BLaER1 treated with 17β-estradiol and CSF1 and Interleukin-3, amounts not matched to agents 10 nM and 100 nM (cell line): ENCODE data around the gene RPS19.

Experiments used
- H3K27ac ChIP-seq, 11 experiments: shearing (Covaris generic); formaldehyde crosslinking; 2 replicates each; pipeline ENCODE4 v1.8.1; 2022
- H3K27me3 ChIP-seq, 11 experiments: shearing (Covaris generic); formaldehyde crosslinking; 2 replicates each; pipeline ENCODE4 v1.8.1; 2022
- H3K36me3 ChIP-seq, 11 experiments: shearing (Covaris generic); formaldehyde crosslinking; 2 replicates each; pipeline ENCODE4 v1.8.1; 2022
- H3K4me1 ChIP-seq, 10 experiments: shearing (Covaris generic); formaldehyde crosslinking; 2 replicates each; pipeline ENCODE4 v1.8.1; 2022
- H3K4me2 ChIP-seq, 11 experiments: shearing (Covaris generic); formaldehyde crosslinking; 2 replicates each; pipeline ENCODE4 v1.8.1; 2022
- H3K4me3 ChIP-seq, 10 experiments: shearing (Covaris generic); formaldehyde crosslinking; 2 replicates each; pipeline ENCODE4 v1.8.1; 2022
- H3K9ac ChIP-seq, 11 experiments: shearing (Covaris generic); formaldehyde crosslinking; 2 replicates each; pipeline ENCODE4 v1.8.1; 2022
- H3K9me3 ChIP-seq, 11 experiments: shearing (Covaris generic); formaldehyde crosslinking; replicated peaks in 1 of 11; 2 replicates each; pipeline ENCODE4 v1.8.1; 2022
- H4K20me1 ChIP-seq, 11 experiments: shearing (Covaris generic); formaldehyde crosslinking; 2 replicates each; pipeline ENCODE4 v1.8.1; 2022
- Cebpa-rat ChIP-seq, 11 experiments: shearing (Covaris generic); IDR thresholded peaks; 2 replicates each; pipeline ENCODE4 v1.8.1; 2022

The RPS19 gene

DNA sequence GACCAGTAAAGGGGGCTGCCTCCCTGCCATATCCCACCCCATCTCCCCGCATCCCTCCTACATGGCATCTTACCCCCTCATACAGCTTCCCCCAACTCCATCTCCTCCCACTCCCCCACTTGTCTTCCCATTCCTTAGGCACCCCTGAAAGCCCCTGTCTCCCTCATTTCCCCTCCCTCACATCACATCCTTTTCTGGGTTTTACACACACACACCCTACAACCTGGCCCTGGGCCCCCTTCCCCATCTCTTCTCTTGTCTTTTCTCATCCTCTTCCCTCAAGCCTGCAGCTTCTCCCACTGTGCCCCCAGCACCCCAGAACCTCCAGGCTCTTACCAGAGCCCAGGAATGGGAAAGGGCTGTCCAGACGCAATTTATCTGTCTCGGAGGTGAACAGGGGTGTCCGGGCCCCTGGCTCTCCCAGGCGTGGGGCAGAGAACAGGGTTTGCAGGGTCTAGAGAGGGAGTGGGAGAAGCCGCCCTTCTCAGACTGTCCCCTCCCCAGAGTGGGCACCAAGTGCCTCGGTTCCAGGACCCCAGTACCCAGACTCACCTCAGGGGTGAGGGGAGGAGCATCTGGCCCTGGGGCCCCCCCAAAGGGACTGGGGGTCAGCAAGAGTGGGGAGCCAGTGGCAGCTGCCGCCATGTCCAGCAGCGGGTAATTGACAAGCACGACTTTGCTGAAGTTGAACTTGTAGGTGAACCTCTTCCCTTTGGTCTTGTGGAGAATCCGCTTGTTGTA lies 48.8 kb downstream of the RPS19 start:
- H3K4me1 ChIP-seq, result peaks cover 0 to 18% (median 15%) of the 10 kb centered on the region in 10 experiments; a peak in 16 of 20 replicates
- no peak overlapping the region for H3K27ac ChIP-seq
- H3K4me3 ChIP-seq, result no peak overlapping the region
- peaks cover 35 to 45% (median 40%) of the 10 kb centered on the region in 11 experiments for H3K27me3 ChIP-seq
- no peaks in the 10 kb centered on the region for H3K9me3 ChIP-seq
- H3K9ac ChIP-seq, result no peak overlapping the region
- peaks cover 36 to 50% (median 42%) of the 10 kb centered on the region in 11 experiments for H3K36me3 ChIP-seq
- H4K20me1 ChIP-seq, result peaks cover 51 to 97% (median 85%) of the 10 kb centered on the region in 11 experiments
- H3K4me2 ChIP-seq, result no peak overlapping the region
- TF ChIP-seq Cebpa-rat (IDR thresholded peaks at IDR 0.05), result no peak

DNA sequence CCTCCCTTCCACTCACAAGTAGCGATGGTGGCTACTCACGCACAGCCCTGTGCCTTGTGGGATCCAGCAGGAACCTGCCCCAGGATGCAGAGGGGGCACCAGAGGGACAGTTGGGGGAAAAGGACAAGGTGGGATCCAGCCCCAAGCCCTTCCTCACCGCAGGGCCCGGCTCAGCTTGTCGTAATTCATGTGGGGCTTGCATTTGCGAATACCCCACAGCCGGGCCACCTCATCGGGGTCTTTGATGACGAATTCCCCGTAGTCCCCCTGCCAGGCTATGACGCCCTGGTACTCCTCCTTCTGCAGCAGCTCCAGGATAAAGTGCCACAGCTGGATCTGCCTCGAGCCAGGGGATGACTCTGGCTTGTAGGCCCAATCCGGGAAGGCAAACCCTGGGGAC lies 49.7 kb downstream of the RPS19 start:
- H3K4me3 ChIP-seq, result no peak overlapping the region
- peaks cover 27 to 42% (median 34%) of the 10 kb centered on the region in 11 experiments for H3K36me3 ChIP-seq
- H4K20me1 ChIP-seq, result peaks cover 54 to 95% (median 83%) of the 10 kb centered on the region in 11 experiments
- H3K4me1 ChIP-seq, result peaks cover 0 to 18% (median 15%) of the 10 kb centered on the region in 10 experiments; a peak in 16 of 20 replicates
- no peak for TF ChIP-seq Cebpa-rat (IDR thresholded peaks at IDR 0.05)
- H3K27me3 ChIP-seq, result peaks cover 43 to 53% (median 48%) of the 10 kb centered on the region in 11 experiments
- H3K9me3 ChIP-seq, result no peaks in the 10 kb centered on the region
- H3K4me2 ChIP-seq, result no peak overlapping the region
- no peak overlapping the region for H3K27ac ChIP-seq
- no peak overlapping the region for H3K9ac ChIP-seq

DNA sequence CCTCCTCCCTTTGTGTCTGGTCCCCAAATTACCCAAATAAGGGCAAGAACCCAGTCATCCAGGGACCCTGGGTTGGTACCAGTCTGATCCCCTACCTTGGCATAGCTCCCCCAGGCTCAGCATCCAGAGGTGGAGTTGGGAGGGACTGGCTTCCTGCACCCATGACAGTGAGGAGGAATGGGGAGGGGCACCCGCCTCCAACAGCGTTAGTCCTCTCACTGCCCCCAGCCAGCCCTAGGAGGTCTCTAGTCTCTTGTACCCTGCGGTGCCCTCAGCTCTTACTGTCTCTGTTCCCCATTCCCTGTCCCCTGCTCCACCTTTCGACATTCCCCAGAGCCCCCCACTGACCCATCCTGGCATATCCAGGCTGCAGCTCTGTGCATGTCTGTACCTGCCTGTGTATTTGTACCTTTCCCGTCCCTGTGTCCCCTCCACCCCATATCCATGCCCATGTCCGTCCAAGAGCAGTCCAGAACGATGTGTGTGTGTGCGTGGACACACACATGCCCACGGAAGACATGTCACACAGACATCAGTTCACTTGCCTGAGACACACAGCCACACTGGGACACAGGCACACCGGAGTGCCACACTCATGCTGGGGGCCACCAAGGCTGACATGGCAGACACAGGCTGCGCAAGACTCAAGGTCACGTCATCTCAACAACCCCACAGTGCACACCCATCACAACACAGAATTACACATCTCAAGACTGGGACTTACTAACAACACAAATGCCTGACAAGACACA lies 50.4 kb downstream of the RPS19 start:
- H3K36me3 ChIP-seq, result peaks cover 20 to 35% (median 27%) of the 10 kb centered on the region in 11 experiments
- H3K4me2 ChIP-seq, result no peak overlapping the region
- H3K9me3 ChIP-seq, result no peaks in the 10 kb centered on the region
- peaks cover 58 to 91% (median 76%) of the 10 kb centered on the region in 11 experiments; a peak in 21 of 22 replicates for H4K20me1 ChIP-seq
- no peak overlapping the region for H3K9ac ChIP-seq
- H3K4me3 ChIP-seq, result no peak overlapping the region
- peaks cover 50 to 60% (median 55%) of the 10 kb centered on the region in 11 experiments for H3K27me3 ChIP-seq
- TF ChIP-seq Cebpa-rat (IDR thresholded peaks at IDR 0.05), result no peak
- peaks cover 4 to 22% (median 19%) of the 10 kb centered on the region in 10 experiments for H3K4me1 ChIP-seq
- no peak overlapping the region for H3K27ac ChIP-seq

DNA sequence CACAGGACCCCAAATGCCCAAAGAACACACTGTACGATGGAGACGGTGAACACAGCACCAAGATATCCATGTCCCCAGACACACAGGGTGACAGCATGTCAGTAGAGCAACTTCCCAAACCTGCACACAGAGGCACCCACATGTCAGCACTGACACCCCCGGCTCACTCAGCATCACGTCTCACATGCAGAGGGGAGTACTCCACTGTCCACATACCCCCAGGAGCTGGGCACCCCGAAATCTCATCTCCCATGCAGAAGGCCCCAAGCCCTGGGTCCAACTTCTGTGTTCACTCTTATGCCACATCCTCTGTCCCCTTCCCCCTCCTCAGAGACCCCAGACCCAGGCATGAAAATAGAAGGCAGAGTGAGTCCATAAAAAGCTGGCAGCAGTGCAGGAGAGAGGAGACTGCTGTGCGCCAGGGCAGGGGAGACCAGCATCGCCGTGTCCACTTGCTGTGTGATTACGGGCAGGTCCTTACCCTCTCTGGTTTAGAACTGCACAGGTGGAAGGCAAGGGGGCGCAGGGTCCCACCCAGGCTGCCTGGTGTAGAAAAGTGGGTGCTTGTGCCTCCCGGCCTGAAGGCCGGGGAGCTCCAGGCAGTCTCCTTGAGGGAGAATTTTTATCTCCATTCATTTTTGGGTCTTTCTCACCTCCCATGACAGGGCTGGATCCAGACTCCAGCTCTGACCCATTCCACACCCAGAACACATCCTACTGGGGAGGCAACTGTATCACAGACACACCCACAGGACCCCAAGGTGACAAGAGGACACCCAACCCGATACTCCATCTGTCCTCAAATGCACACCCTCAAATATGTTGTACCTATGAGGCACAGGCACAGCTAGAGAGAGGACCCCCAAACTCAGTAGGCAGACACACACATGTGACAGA lies 51.2 kb downstream of the RPS19 start:
- Histone ChIP-seq H3K9me3 (no peaks in the 10 kb centered on the region), H3K9ac (no peak overlapping the region), H3K27ac (no peak overlapping the region), H3K4me3 (no peak overlapping the region), H3K27me3 (peaks cover 58 to 68% (median 63%) of the 10 kb centered on the region in 11 experiments), H3K4me1 (peaks cover 6 to 24% (median 22%) of the 10 kb centered on the region in 10 experiments), H4K20me1 (peaks cover 52 to 86% (median 69%) of the 10 kb centered on the region in 11 experiments; a peak in 21 of 22 replicates), H3K36me3 (peaks cover 12 to 27% (median 19%) of the 10 kb centered on the region in 11 experiments), H3K4me2 (peak overlapping the region in 8 of 11 experiments; percentile 4 to 64 (median 56); a peak in 15 of 22 replicates)
- TF ChIP-seq Cebpa-rat (IDR thresholded peaks at IDR 0.05), result no peak

DNA sequence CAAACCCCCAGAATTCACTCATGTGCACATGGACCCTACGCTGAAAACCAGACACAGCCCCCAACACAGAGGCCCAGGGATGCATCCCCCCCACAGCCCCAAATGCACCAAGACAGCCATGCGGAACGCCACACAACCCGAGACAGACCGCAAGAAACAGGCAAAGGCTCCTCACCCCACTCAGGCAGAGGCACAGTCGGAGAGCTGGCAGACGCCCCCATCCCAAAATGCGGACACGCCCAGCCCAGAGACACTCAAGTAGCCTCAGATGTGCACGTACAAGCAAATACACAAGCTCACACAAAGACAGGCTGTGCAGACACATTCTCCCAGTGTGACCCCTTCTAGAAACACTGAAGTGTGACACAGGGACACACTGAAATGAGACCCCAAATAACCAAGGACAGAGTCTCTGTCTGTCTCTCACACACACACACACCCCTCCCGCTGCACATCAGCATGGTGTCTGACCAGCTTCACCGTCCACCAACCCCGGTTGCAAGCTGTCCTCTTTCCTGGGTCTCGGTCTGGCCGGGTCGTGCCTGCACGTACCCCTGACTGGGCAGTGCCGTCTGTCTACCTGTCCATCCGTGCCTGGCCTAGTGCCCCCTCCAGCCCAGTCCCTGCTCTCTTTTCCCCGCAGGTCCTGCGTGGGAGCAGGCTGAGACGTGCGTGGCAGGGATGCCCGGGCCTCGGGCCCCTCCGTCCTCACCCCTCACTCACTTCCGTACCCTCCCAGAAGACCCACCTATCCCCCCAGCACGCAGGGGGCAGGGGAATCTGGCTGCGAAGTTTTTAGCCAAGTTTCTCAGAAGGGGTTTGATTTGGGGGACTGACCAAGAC lies 52.1 kb downstream of the RPS19 start:
- peaks cover 67 to 77% (median 72%) of the 10 kb centered on the region in 11 experiments for H3K27me3 ChIP-seq
- peak overlapping the region in 8 of 11 experiments; percentile 4 to 64 (median 56); a peak in 15 of 22 replicates for H3K4me2 ChIP-seq
- H3K4me1 ChIP-seq, result peaks cover 6 to 24% (median 22%) of the 10 kb centered on the region in 10 experiments
- H3K27ac ChIP-seq, result no peak overlapping the region
- H3K4me3 ChIP-seq, result no peak overlapping the region
- peaks cover 43 to 77% (median 60%) of the 10 kb centered on the region in 11 experiments; a peak in 21 of 22 replicates for H4K20me1 ChIP-seq
- TF ChIP-seq Cebpa-rat (IDR thresholded peaks at IDR 0.05), result no peak
- peak overlapping the region in 2 of 11 experiments; percentile 5 to 24; a peak in 1 of 22 replicates for H3K9ac ChIP-seq
- H3K36me3 ChIP-seq, result peaks cover 3 to 18% (median 10%) of the 10 kb centered on the region in 11 experiments; a peak in 21 of 22 replicates
- H3K9me3 ChIP-seq, result no peaks in the 10 kb centered on the region

DNA sequence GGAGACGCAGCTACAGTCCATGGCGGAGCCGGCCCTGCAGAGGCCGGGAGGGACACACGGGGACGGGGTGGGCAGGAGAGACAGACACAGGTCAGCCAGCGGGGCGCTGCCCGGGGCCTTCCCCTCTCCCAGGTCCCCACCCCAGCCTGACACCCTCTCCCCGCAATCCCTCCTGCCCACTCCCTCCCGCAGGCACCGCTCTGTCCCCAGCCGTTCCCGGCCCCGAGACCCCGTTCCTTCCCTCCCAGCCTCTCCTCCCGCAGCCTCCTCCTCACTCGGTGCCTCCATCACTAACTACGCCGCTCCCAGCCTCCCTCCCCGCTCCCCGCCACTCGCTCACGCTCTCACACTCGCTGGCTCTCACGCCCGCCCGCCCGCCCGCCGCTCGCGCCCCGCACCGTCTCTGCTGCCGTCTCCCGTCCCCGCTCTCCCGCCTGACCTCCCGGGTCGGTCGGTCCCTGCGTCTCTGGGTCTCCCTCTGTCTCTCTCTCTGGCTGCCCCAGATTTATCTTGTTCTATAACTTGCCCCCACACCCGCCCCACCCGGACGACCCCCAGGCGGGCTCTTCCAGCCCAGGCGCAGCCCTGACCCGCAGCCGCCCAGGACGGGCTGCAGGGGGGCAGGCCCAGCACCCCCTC lies 53.0 kb downstream of the RPS19 start:
- Histone ChIP-seq H3K4me3 (no peak overlapping the region; a peak in 1 of 20 replicates), H3K36me3 (peaks cover 0 to 12% (median 5%) of the 10 kb centered on the region in 11 experiments; a peak in 10 of 22 replicates), H3K4me1 (peaks cover 6 to 24% (median 22%) of the 10 kb centered on the region in 10 experiments), H3K9me3 (no peaks in the 10 kb centered on the region), H3K9ac (no peak overlapping the region), H3K27me3 (peaks cover 68 to 86% (median 80%) of the 10 kb centered on the region in 11 experiments), H4K20me1 (peaks cover 38 to 74% (median 59%) of the 10 kb centered on the region in 11 experiments; a peak in 21 of 22 replicates), H3K4me2 (0 out of 22 replicates have a peak overlapping the region, but pooled peaks of 1 of the 11 experiments have one; percentile 7), H3K27ac (no peak overlapping the region)
- TF ChIP-seq Cebpa-rat (IDR thresholded peaks at IDR 0.05), result no peak
